H54 (cell line): ENCODE results near the gene ESYT3.
A peak's percentile ranks its signal among the peaks of the same experiment; 100 is the strongest.
"Not testable (repeated sequence)": the region's sequence is repeated elsewhere in the genome, so short reads cannot be mapped to it uniquely, and the experiment has no call there.

Experiments used
- DNase-seq: peaks from one replicate; pipeline ENCODE4 v3.0.0; 2011; ENCODE audit warnings: low spot score, mixed read lengths; ENCODE audit not compliant: insufficient read length
- FAIRE-seq: peaks from 3 replicates; lab custom pipeline; 2011; peaks lifted over from hg19 to GRCh38; lab: Jason Lieb, UNC
- POLR2A ChIP-seq: IDR thresholded peaks from 2 replicates; pipeline ENCODE4 v1.6.1; 2011; ENCODE audit warnings: low read depth, mild to moderate bottlenecking, low read length

ESYT3 gene

GRCh38 chr3:138491971-138492370, 57.6 kb downstream of the ESYT3 start:
- no peak for TF ChIP-seq POLR2A
- DNase-seq (no peak), FAIRE-seq (no peak)

DNA sequence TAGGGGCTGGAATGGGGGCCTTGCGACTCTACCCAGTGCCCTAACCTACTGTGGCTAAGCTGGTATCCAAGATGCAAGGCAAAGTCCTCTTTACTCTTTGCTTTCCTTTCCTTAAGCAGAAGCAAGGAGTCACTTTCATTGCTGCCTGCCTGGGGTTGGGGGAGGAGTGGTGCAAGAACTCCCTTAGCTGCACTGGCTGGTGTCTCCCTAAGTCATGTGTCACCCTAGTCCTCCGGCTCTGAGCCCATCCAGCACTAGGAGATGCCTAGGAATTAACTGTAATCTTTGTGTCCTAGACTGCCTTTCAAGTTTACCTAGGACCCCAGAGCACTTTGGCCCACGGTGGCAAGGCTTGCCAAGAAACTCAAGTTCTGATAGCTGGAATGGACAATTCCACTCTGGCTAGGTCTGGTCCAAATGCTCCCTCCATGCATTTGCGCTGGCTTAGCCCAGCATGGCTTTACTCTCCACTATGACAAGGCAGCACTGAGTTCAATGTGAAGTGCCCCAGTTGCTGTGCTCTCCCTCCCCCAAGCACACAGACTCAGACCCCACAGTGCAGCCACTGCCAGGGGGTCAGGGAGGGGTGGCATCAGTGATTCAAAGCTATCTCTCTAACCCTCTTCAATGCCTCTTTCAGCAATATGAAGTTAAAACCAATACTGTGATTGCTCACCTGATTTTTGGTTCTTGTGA, 58.7 kb downstream of the ESYT3 start:
- no peak for TF ChIP-seq POLR2A
- FAIRE-seq (no peak), DNase-seq (no peak)

GRCh38 chr3:138493804-138494606, 59.6 kb downstream of the ESYT3 start:
- DNase-seq (peak; percentile 16), FAIRE-seq (peak; percentile 87)
- TF ChIP-seq POLR2A, result no peak

GRCh38 chr3:138494607-138494929, 60.2 kb downstream of the ESYT3 start:
- DNase-seq (no peak), FAIRE-seq (no peak)
- no peak for TF ChIP-seq POLR2A

DNA sequence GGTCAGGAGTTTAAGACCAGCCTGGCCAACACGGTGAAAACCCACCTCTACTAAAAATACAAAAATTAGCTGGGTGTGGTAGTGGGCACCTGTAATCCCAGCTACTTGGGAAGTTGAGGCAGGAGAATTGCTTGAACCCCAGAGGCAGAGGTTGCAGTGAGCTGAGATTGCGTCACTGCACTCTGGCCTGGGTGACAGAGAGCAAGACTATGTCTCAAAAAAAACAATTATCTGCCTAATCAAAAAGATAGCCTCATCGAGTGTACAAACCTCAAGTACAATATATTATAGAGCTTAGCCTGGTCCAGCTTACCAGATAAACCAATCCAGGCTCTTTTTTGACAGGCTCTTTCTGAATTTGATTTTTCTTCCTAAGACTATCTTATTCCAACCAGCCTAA, 61.2 kb downstream of the ESYT3 start:
- not testable (repeated sequence) for FAIRE-seq, DNase-seq

- DNase-seq (no peak), FAIRE-seq (no peak)
- TF ChIP-seq POLR2A, result no peak
Measured at GRCh38 chr3:138496436-138496835, 62.0 kb downstream of the ESYT3 start.

GRCh38 chr3:138497021-138497420, 62.6 kb downstream of the ESYT3 start:
- DNase-seq (no peak), FAIRE-seq (no peak)
- no peak for TF ChIP-seq POLR2A

- FAIRE-seq, result no peak
- no peak for DNase-seq
- TF ChIP-seq POLR2A, result no peak
Measured at GRCh38 chr3:138497851-138498250, 63.4 kb downstream of the ESYT3 start.

GRCh38 chr3:138498991-138499390, 64.6 kb downstream of the ESYT3 start:
- no peak for FAIRE-seq
- DNase-seq, result no peak
- TF ChIP-seq POLR2A, result no peak

DNA sequence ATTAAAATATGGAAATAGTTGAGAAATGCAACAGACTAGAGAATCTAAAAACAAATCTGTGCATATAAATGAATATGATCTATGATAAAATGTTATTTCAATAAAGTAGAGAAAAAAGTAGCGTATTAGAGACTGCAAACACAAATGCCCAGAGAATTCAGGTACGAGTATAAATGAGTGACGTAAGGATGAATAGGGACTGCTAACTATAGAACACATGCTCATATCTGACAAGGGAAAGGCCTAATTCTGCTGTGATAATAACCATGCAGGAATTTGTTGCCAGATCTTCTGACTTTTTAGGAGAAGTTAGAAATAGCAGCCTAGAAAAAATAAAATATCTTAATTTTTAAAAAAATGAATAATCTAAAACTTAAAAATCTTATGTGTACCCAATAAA, 73.1 kb downstream of the ESYT3 start:
- TF ChIP-seq POLR2A, result no peak
- no peak for FAIRE-seq
- no peak for DNase-seq

DNA sequence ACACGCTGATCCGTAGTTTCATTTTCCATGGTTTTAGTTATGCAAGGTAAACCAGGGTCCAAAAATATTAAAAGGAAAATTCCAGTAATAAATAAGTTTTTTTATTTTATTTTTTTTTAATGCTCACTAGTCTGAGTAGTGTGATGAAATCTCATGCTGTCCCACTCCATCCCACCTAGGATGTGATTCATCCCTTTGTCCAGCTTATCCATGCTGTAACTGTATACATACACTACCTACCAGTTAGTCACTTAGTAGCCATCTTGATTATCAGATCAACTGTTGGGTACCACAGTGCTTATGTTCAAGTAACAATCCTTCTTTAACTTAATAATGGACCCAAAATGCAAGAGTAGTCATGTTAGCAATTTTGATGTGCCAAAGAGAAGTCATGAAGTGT, 75.2 kb downstream of the ESYT3 start:
- DNase-seq, result no peak
- TF ChIP-seq POLR2A, result no peak
- FAIRE-seq, result peak; percentile 74

DNA sequence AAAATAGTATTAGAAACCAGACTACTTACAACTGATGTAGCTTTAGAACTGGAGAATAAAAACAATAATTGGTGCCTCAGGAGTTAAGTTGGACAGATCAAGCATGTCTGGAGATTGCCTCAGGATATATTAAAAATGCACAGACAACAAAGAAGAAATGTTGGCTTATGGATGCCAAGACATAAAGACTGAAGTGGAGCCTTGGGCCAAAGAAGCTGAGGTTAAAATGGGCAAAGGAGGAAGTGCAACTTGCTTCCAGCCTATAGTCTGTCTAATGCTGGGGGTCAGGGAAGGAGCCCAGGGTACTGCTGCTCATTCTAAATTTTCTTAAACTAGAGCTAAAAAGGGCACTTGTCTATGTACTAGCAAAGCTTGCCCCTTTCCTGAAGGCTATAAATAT, 77.5 kb downstream of the ESYT3 start:
- TF ChIP-seq POLR2A, result no peak

DNA sequence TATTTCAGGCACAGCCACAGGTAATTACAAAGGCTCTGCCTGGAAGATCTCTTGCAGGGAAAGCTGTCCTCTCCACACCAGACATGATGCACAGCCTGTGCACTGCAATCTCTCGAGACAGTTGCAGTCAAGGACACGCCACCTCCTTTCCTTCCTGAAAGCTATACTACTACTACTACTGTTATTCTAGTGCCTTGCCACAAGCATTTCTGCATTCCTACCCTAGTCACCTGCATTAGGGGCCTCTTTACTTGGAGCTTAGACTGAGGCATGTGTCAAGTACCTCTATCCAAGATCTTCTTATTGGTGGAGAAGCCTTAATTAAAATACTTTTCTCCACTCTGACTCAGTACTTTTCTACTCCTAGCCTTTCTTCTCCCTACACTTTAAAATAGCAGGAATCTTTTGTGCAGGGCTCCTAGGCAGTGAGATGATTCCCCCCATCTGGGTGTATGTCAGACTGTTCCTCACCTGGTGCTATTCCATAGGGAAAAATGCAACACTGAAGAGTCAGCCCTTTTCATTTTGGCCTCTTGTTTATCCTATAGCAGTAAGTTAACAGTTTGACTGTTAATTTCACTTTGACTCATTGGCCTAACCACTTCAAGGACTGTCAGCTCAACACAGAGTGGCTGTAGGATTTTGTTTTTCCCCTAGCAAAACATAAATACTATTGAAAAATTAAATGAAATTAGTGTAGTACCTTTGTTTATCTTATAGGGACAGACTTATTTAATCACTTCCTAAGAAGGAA, 78.9 kb downstream of the ESYT3 start:
- no peak for TF ChIP-seq POLR2A
- no peak for FAIRE-seq

More for the DNA sequence above, 77.5 kb downstream of the ESYT3 start:
- DNase-seq (no peak), FAIRE-seq (no peak)

DNA sequence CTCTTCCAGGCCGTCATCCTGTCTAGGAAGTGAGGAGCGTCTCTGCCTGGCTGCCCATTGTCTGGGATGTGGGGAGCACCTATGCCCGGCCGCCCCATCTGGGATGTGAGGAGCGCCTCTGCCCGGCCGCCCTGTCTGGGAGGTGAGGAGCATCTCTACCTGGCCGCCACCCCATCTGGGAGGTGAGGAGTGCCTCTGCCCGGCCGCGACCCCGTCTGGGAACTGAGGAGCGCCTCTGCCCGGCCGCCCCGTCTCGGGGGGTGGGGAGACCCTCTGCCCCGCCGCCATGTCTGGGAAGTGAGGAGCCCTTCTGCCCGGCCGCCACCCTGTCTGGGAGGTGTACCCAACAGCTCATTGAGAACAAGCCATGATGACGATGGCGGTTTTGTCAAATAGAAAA, 87.0 kb downstream of the ESYT3 start:
- not testable (repeated sequence) for FAIRE-seq, DNase-seq

More for the DNA sequence above, 78.9 kb downstream of the ESYT3 start:
- no peak for DNase-seq
